HepG2 (cell line): ENCODE measurements around the gene RRP12. TPM values are rescaled to one million over a fixed set of nuclear protein-coding genes. Genes with fewer than 3 reads are reported as not detected.

Experiments used
- CCDC6 ChIP-seq: sonication (generic); formaldehyde crosslinking; IDR thresholded peaks from 2 replicates; pipeline ENCODE4 v1.8.1; 2022; ENCODE audit warnings: mild to moderate bottlenecking, missing genetic modification reagents, moderate library complexity
- ELF4 ChIP-seq: sonication (generic); formaldehyde crosslinking; IDR thresholded peaks from 2 replicates; pipeline ENCODE4 v1.5.0; 2020; ENCODE audit warnings: missing genetic modification reagents, mild to moderate bottlenecking, moderate library complexity, borderline replicate concordance
- GABPB1 ChIP-seq: IDR thresholded peaks from 2 replicates; pipeline ENCODE4 v1.6.1; 2016; ENCODE audit warnings: mild to moderate bottlenecking, missing genetic modification reagents, moderate library complexity, missing compliant biosample characterization
- HES4 ChIP-seq: sonication (generic); formaldehyde crosslinking; IDR thresholded peaks from 2 replicates; pipeline ENCODE4 v1.9.0; 2021; ENCODE audit warnings: mild to moderate bottlenecking, missing genetic modification reagents, borderline replicate concordance
- KDM2A ChIP-seq: sonication (generic); formaldehyde crosslinking; IDR thresholded peaks from 2 replicates; pipeline ENCODE4 v1.4.0; 2020; ENCODE audit warnings: low read depth, missing genetic modification reagents, borderline replicate concordance
- MEIS2 ChIP-seq: sonication (generic); formaldehyde crosslinking; IDR thresholded peaks from 2 replicates; pipeline ENCODE4 v1.9.0; 2021; ENCODE audit warnings: mild to moderate bottlenecking, missing genetic modification reagents
- MXI1 ChIP-seq: IDR thresholded peaks from 3 replicates; pipeline ENCODE4 v1.6.1; 2012; ENCODE audit warnings: low read depth, low read length, inconsistent platforms, borderline replicate concordance
- SSRP1 ChIP-seq: IDR thresholded peaks from 2 replicates; pipeline ENCODE4 v1.6.1; 2016; ENCODE audit warnings: control low read depth
- TCF7L2 ChIP-seq: IDR thresholded peaks from 2 replicates; pipeline ENCODE4 v1.6.1; 2011; ENCODE audit warnings: mild to moderate bottlenecking, low read depth, low read length, moderate library complexity
- ZHX2 ChIP-seq, 2 experiments: sonication (generic) in 1 of 2; formaldehyde crosslinking in 1 of 2; IDR thresholded peaks; 2 replicates each; pipeline versions ENCODE4 v1.6.1 to v1.9.0; 2014 to 2022; ENCODE audit warnings: antibody characterized with exemption in 1 of 2, borderline replicate concordance in 1 of 2, inconsistent platforms in 1 of 2, low read depth in 1 of 2, missing genetic modification reagents in 1 of 2
- ZMYM3 ChIP-seq: sonication (generic); formaldehyde crosslinking; IDR thresholded peaks from 2 replicates; pipeline ENCODE4 v1.5.1; 2020; ENCODE audit warnings: mild to moderate bottlenecking, missing genetic modification reagents
- ZNF350 ChIP-seq: sonication (generic); formaldehyde crosslinking; IDR thresholded peaks from 2 replicates; pipeline ENCODE4 v1.4.0; 2020; ENCODE audit warnings: mild to moderate bottlenecking, low read depth, missing genetic modification reagents, borderline replicate concordance
- ZNF362 ChIP-seq: sonication (generic); formaldehyde crosslinking; IDR thresholded peaks from 2 replicates; pipeline ENCODE4 v1.4.0; 2020; ENCODE audit warnings: missing genetic modification reagents, mild to moderate bottlenecking, borderline replicate concordance
- ZNF776 ChIP-seq: sonication (generic); formaldehyde crosslinking; IDR thresholded peaks from 2 replicates; pipeline ENCODE4 v1.4.0; 2020; ENCODE audit warnings: mild to moderate bottlenecking, missing genetic modification reagents
- polyA plus RNA-seq, 8 experiments: library from polyadenylated mRNA; depleted of rRNA in 3 of 8; stranded (reverse) in 7 of 8; unstranded in 1 of 8; fragments of >200 nt; fragmentation: Illumina TruSeq in 4 of 8; extraction: Trizol in 4 of 8; gene quantifications; 2 replicates each; pipeline versions ENCODE4 v1.2.1 to v1.2.3, GENCODE V29; 2011 to 2016; ENCODE audit warnings: low read depth in 4 of 8, missing spikeins in 1 of 8, mixed read lengths in 1 of 8; ENCODE audit not compliant: insufficient read depth in 1 of 8
- total RNA-seq, 5 experiments: library from RNA; depleted of rRNA; stranded (reverse); fragments of >200 nt; fragmentation: Illumina TruSeq; extraction: Trizol; gene quantifications; 2 replicates each; pipeline ENCODE4 v1.2.3, GENCODE V29; 2016; ENCODE audit warnings: low read depth in 1 of 5
- TF ChIP-seq, protein P1 (sequence below): sonication (generic); formaldehyde crosslinking; IDR thresholded peaks from 2 replicates; pipeline ENCODE4 v1.8.1; 2022; ENCODE audit warnings: mild to moderate bottlenecking, missing genetic modification reagents
- TF ChIP-seq, protein P2 (sequence below): sonication (generic); formaldehyde crosslinking; IDR thresholded peaks from 2 replicates; pipeline ENCODE4 v1.4.0; 2020; ENCODE audit warnings: missing genetic modification reagents

RRP12 gene
- total and polyA plus RNA-seq, 2 of the 13 experiments (the other 11 are each of a cell fraction or from before 2014, with no cell fraction given) = 13.2 to 39.4 TPM

DNA sequence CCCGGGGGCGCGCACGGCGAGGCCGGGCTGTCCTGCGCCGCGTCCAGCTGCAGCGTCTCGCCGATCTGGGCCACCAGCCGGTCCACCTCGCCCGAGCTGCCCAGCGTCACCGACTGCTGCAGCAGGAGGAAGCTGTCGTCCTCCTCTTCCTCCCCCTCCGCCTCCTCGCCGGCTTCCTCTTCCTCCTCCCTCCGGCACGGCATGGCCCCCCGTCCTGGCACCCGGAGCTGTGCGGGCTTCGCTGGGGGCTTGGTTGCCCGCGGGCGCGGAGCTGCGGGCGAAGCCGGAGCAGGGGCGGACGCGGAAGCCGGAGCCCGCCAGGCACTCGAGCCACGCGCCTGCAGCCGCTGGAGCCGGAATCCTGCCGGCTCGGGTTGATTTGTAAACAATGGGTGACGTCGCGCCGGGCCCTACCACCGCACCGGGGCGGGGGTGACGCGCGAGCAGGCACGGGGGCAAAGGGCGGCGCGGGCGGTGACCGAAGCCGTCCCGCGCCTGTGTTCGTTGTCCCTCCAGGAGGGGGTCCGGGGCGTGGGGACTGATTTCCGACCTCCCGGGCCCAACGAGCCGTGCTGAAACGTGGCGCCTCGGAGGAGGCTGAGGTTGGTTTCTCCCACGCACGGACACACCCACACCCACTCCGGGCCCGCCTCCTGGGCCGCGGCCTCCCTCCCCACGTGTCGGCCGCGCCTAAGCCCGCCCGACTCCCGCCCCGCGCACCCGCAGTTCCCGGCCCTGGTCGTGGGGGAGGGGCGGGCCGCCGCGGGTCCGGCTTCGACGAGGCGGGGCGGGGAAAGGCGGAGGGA lies 66.6 kb downstream of the RRP12 start, which contains the start of gene FRAT2 (continued):
- TF ChIP-seq KDM2A (CRISPR knock-in tag) = peak; percentile 65; the same call in 1 of the 2 replicates
- TF ChIP-seq, protein P1, sequence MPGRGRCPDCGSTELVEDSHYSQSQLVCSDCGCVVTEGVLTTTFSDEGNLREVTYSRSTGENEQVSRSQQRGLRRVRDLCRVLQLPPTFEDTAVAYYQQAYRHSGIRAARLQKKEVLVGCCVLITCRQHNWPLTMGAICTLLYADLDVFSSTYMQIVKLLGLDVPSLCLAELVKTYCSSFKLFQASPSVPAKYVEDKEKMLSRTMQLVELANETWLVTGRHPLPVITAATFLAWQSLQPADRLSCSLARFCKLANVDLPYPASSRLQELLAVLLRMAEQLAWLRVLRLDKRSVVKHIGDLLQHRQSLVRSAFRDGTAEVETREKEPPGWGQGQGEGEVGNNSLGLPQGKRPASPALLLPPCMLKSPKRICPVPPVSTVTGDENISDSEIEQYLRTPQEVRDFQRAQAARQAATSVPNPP (CRISPR knock-in tag) = peak; percentile 57; the same call in 1 of the 2 replicates
- TF ChIP-seq MXI1 = peak; percentile 86
- 0 out of 2 replicates have a peak, but pooled peaks have one; percentile 10 for TF ChIP-seq ZMYM3 (CRISPR knock-in tag)
- TF ChIP-seq ZNF362 (CRISPR knock-in tag) = peak; percentile 60; the same call in 1 of the 2 replicates
- TF ChIP-seq CCDC6 (CRISPR knock-in tag) = peak; percentile 35; the same call in 1 of the 2 replicates
- TF ChIP-seq HES4 (CRISPR knock-in tag) = peak; percentile 81
- peak; percentile 83 for TF ChIP-seq ZNF776 (CRISPR knock-in tag)
- TF ChIP-seq ZHX2 (IDR thresholded peaks at IDR 0.05; ENCODE audit: low read depth) = no peak
- TF ChIP-seq ZHX2 (CRISPR knock-in tag; IDR thresholded peaks at IDR 0.05; ENCODE audit: borderline replicate concordance) = no peak
- TF ChIP-seq SSRP1 (CRISPR knock-in tag) = no peak
- TF ChIP-seq ELF4 (CRISPR knock-in tag) = no peak
- peak; percentile 82 for TF ChIP-seq GABPB1 (CRISPR knock-in tag)
- no peak for TF ChIP-seq TCF7L2
- TF ChIP-seq, protein P2, sequence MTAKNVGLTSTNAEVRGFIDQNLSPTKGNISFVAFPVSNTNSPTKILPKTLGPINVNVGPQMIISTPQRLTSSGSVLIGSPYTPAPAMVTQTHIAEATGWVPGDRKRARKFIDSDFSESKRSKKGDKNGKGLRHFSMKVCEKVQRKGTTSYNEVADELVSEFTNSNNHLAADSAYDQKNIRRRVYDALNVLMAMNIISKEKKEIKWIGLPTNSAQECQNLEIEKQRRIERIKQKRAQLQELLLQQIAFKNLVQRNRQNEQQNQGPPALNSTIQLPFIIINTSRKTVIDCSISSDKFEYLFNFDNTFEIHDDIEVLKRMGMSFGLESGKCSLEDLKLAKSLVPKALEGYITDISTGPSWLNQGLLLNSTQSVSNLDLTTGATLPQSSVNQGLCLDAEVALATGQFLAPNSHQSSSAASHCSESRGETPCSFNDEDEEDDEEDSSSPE (CRISPR knock-in tag) = peak; percentile 90
- peak; percentile 83 for TF ChIP-seq MEIS2 (CRISPR knock-in tag)
- peak; percentile 69; the same call in 1 of the 2 replicates for TF ChIP-seq ZNF350 (CRISPR knock-in tag)
